ENCODE measurements around the gene PEX14. TPM values are rescaled to one million over a fixed set of nuclear protein-coding genes. Genes with fewer than 3 reads are reported as not detected.
"Not testable (repeated sequence)": the region's sequence is repeated elsewhere in the genome, so short reads cannot be mapped to it uniquely, and the experiment has no call there.

The PEX14 gene
- 20.7 TPM for polyA plus RNA-seq (2013, experiment 1 of 2; ENCODE audit: insufficient read length)
- 15.5 TPM for polyA plus RNA-seq (2013, experiment 2 of 2; ENCODE audit: insufficient read length)

DNA sequence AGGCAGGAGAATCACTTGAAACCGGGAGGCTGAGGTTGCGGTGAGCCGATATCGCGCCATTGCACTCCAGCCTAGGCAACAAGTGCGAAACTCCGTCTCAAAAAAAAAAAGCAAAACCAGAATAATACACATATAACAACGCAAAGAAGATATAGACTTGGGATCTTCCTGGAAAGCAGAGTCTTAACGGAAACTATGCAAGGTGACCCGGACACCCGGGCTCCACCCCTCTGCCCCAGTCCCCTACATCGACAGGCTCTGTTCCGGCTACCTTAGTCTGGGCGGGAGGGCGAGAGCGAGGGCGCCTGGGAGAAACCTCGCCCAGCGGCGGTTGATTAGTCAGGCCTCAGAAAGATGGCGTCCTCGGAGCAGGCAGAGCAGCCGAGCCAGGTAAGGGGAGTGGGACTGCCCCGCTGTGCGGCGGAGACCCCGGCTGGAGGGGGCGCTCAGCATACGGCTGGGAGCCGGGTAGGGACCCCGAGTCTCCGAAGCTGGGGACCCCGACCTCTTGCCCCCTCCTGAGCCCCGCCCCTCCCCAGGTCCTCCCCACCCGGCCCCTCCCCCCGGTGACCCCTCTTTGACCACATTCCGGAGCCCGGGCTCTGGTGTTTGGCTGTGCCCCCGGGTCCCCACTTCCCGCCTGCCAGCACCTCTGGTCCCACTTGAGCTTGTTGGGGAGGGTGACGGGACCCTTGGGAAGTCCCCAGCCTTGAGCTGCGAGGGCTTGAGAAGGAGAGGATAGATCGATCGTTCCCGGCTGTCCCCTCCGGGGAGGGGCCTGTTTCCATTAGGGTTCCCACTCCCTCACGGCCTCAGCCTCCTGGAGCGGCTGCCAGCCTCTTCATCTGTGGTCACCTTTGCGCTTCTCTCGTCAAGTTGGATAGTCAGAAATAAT lies at the start of gene PEX14:
TSS of gene PEX14 (plus strand) at position 338 of the 895 bp plus-strand sequence. CDS start at position 355, 17 bp downstream.
- peak; percentile 91 for DNase-seq

- not testable (repeated sequence) for DNase-seq
Measured at GRCh38 chr1:10425826-10426534, 48.8 kb upstream of the PEX14 start.

- not testable (repeated sequence) for DNase-seq
Measured at GRCh38 chr1:10426535-10426848, 48.3 kb upstream of the PEX14 start.

DNA sequence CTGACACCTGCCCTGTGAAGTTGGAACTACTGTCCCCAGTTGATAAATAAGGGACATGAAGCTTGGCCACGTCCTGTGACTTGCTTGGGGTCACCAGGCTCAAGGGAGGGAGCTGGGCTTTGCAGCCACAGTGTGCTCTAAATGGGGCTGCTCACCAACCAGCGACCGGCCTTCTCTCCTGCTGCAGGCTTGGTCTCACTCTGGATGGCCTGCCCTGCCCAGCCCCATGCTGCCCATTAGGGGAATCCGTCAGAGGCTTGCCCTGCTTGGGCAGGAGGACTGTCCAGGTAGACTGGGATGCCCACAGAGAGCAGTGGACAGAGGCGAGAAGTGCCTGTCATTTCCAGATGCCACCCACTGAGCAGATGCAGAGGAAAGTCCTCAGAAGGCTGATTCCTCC lies 45.8 kb upstream of the PEX14 start:
- no peak for DNase-seq

- peak; percentile 12 for DNase-seq
Measured at GRCh38 chr1:10429868-10430215, 44.9 kb upstream of the PEX14 start.

- DNase-seq, result peak; percentile 89
Measured at GRCh38 chr1:10430216-10431069, 44.3 kb upstream of the PEX14 start, which contains the start of gene CENPS. Gene CENPS, plus strand, starts transcription at chr1:10430433. Its CDS starts 85 bp downstream, at chr1:10430518.

DNA sequence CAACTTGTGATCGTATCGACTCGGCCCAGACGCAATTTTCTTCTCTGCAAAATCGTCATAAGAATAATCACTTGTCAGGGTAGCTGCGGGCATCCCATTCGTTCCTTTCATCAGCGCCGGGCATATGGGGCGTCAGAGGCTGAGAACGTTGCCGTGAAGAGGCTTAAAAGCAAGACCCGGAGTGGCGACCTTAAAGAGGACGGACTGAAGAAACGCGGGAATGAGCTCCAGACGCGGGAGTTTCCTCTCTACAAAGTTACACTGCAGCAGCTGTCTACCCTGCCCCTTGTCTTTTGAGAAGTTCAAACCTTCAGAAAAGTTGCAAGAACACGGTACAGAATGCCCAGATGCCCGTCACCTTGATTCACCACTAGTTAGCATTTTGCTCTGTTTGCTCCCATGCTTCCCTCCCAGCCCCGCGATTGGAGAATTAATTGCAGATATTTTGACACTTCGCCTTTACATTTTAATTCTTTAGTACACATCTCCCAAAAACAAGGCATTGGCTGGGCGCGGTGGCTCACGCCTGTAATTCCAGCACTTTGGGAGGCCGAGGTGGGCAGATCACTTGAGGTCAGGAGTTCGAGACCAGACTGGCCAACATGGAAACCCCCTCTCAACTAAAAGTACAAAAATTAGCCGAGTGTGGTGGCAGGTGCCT lies 43.5 kb upstream of the PEX14 start:
- peak; percentile 27 for DNase-seq

DNA sequence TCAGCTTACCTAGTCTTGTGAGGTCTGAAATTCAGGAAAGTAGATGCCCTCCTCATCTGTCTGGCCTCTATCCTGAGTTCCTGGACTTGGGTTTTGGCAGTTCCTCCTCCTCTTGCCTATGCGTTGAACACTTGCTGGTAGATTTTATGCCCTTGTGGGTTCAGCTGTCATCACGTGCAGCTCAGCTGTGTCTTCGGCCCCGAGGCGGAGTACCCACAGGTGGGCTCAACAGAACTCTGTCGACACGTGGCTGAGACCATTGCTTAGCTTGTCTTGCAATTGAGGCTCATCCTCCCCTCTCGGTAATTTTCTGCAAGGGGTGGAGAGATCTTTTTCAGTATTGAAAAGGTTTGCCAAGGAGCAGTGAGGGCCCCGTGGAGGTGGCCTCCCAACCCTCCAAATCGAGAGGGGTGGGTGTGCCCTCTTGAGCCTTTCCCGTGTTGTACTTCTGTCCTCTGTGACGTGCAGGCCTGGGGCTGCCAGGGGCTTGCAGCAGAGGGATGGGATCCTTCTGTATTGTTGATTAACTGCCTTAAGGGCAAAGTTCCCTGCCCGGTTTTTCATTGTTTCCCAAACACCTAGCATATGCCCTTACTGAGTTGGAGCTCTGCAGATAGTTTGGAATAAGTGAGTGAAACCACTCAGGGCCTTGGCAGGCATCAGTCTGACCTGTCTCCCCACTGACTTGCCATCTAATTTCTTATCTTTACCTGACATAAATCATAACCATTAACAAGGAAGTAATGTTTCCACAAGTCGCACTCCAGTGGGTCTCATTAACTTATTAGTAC lies 41.6 kb upstream of the PEX14 start:
- no peak for DNase-seq

GRCh38 chr1:10433790-10434189 lies 41.0 kb upstream of the PEX14 start:
- no peak for DNase-seq

- no peak for DNase-seq
Measured at GRCh38 chr1:10434590-10434989, 40.2 kb upstream of the PEX14 start.

DNA sequence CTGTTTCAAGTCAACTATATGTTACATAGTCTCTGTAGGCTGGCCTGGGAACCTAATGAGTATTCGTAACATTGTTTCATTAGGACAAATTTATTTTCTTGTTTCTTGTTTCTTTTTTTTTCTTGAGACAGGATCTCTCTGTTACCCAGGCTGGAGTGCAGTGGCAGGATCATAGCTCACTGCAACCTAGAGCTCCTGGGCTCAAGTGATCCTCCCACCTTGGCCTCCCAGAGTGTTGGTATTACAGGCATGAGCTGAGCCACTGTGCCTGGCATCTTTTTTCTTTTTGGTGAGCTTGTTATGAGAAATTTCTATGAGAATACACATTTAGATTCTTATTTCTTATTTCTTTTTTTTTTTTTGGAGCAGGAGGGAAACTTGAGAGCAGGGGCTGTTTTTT lies 37.7 kb upstream of the PEX14 start:
- DNase-seq, result no peak

GRCh38 chr1:10438677-10439163 lies 36.0 kb upstream of the PEX14 start:
- no peak for DNase-seq

DNA sequence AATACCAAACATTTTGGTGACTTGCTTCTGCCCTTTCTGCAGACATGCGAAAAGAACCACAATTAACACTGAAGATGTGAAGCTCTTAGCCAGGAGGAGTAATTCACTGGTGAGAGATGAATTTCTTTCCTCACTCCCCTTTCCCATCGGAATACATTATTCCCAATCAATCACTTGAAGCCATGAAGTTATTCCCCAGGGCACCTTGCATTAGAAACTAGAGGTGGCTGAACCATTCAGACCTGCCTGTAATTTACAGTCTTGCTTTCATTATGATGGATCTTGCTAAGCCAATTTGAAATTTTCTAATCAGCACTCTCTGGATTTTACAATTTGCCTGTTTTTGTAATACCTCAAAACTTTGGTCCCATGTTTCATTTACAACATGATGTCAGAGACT lies 34.4 kb upstream of the PEX14 start:
- no peak for DNase-seq

DNA sequence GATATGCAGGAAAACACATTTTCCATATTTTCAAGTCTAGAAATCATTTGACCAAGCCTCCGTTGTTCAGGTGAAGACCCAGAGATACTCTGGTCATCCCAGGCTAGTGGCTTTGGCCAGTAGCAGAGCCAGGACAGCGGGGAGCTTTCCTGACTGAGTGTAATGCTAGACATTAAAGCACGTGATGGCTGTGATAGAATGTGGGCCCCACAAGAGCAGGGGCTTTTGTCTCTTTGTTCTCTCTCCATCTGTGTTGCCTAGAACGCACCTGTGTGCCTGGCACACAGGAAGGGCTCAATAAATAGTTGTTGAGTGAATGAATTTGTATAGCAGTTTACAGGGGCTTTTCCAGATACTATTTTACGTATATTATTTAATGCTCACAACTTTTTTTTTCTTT lies 34.0 kb upstream of the PEX14 start:
- DNase-seq, result no peak

DNA sequence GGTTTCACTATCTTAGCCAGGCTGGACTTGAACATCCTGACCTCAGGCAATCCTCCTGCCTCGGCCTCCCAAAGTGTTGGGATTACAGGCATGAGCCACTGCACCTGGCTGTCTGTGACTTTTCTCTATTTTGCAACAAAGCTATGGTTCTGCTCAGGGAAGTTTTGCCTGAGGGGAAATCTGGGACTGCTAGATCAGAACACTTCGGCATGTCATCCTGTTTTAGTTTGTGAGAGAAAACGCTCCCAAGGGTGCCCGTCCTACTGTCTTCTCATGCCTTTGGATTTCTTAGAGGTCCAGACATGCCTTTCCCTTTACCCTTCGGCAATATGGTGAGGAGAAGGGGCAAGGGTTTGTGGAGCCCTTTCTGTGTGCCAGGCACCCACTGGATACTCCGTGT lies 30.5 kb upstream of the PEX14 start:
- no peak for DNase-seq

DNA sequence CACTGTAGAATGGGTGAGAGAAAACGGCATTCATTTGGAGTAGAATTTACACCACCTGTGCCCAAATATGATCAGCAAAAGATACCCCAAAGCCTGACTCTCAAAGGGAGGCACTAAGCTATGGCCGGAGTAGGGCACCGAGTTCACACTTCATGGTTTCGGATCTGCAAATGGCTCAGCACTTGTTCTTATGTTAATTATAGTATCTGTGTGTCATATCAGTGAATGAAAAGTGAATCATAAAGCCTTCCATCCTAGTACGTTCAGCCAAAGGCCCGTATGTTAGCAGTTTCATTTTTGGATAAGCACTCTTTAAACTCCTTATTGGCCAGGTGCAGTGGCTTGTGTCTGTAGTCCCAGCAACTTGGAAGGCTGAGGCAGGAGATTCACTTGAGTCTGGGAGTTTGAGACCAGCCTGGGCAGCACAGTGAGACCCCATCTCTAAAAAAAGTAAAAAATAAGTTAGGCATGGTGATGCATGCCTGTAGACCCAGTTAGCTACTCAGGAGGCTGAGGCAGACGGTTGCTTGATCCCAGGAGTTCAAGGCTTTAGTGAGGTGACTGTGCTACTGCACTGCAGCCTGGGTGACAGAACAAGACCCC lies 29.9 kb upstream of the PEX14 start:
- DNase-seq, result no peak

- DNase-seq, result no peak
Measured at GRCh38 chr1:10446790-10447422, 27.8 kb upstream of the PEX14 start.

DNA sequence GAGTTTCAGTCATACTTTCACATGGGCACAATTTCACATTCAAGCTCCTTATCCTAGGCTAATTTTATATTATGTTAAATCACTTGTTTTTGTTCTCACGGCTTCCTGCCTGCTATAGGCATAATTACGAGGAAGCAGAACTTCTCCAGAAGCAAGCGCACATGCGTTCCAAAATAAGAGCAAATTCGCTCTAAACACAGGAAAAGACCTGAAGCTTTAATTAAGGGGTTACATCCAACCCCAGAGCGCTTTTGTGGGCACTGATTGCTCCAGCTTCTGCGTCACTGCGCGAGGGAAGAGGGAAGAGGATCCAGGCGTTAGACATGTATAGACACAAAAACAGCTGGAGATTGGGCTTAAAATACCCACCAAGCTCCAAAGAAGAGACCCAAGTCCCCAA lies 25.0 kb upstream of the PEX14 start, which contains the start of gene CORT:
TSS of gene CORT (plus strand) at position 281 of the 400 bp plus-strand sequence. CDS start 193 bp downstream, outside the sequence.
- DNase-seq, result no peak

DNA sequence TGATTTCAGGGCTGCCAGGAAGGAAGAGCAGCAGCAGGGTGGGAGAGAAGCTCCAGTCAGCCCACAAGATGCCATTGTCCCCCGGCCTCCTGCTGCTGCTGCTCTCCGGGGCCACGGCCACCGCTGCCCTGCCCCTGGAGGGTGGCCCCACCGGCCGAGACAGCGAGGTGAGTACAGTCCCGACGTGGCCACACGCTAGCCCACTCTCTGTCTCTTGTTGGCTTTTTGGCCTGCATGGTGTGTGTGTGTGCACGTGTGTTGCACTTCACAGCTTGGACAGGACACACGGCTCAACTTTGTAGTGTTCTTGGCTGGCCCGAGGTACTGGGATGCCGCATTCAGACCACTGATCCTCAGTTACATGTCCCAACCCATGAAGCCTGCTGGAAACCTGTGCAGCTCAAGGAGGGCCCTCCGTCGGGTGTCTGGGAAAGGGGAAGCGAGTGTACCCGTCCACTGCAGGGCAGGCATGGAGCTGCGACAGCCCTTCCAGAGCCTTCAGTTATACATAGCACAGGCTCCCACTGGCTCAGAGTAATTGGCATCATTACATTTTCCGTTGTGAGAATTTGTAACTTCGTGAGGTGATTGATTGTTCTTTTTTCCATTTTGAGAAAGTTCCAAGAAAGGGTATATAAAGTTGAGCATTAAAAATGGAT lies 24.5 kb upstream of the PEX14 start:
- DNase-seq, result no peak

GRCh38 chr1:10450836-10451235 lies 23.9 kb upstream of the PEX14 start:
- no peak for DNase-seq

Measured in fibroblast of skin of back (primary cell).